Naive thymus-derived CD4-positive, alpha-beta T cell (primary cell): ENCODE data around the gene IL4I1. TPM values are rescaled to one million over a fixed set of nuclear protein-coding genes. Genes with fewer than 3 reads are reported as not detected.

ENCODE experiments used
- ATAC-seq: fragments of 150-1000 bp; cut with Tn5 transposase; 2 replicates; pipeline ENCODE4 v1.10.0; 2021; ENCODE audit warnings: mild to moderate bottlenecking, moderate library complexity
- CTCF ChIA-PET: fragments of 350-600 bp; sonication (Branson Sonifier 250); formaldehyde crosslinking; loops from one replicate; lab custom pipeline; 2021; ENCODE audit warnings: antibody characterized with exemption; lab: Charles Lee
- POLR2A ChIA-PET: fragments of 350-600 bp; sonication (Branson Sonifier 250); formaldehyde crosslinking; loops from one replicate; lab custom pipeline; 2021; ENCODE audit warnings: antibody characterized with exemption, inconsistent platforms; lab: Charles Lee
- DNase-seq, 9 donors: peaks; one replicate each; pipeline versions ENCODE4 v3.0.0 to v3.0.0-alpha.2; 2020 to 2022; ENCODE audit warnings: mixed read lengths in 1 of 9
- H3K27ac ChIP-seq: one replicate; pipeline ENCODE4 v1.7.0; 2013; ENCODE audit warnings: mild to moderate bottlenecking, low read depth, low read length, moderate library complexity
- H3K27me3 ChIP-seq, 2 donors: one replicate each; pipeline ENCODE4 v1.7.0; 2013; ENCODE audit warnings: low read length in 2 of 2, mild to moderate bottlenecking in 2 of 2, moderate library complexity in 2 of 2; ENCODE audit not compliant: control insufficient read depth in 2 of 2, insufficient read depth in 2 of 2
- H3K36me3 ChIP-seq, 3 experiments: 1 replicate in 2 of 3; 2 replicates in 1 of 3; pipeline ENCODE4 v1.7.0; 2013; ENCODE audit warnings: low read length in 3 of 3, mild to moderate bottlenecking in 3 of 3, moderate library complexity in 1 of 3; ENCODE audit not compliant: insufficient read depth in 3 of 3, control insufficient read depth in 2 of 3
- H3K4me1 ChIP-seq, 2 donors: one replicate each; pipeline ENCODE4 v1.7.0; 2013; ENCODE audit warnings: low read length in 2 of 2, mild to moderate bottlenecking in 2 of 2, moderate library complexity in 1 of 2; ENCODE audit not compliant: control insufficient read depth in 2 of 2, insufficient read depth in 2 of 2
- H3K4me3 ChIP-seq: 2 replicates; pipeline ENCODE4 v1.7.0; 2013; ENCODE audit warnings: mild to moderate bottlenecking, low read length
- H3K9me3 ChIP-seq, 3 experiments: 1 replicate in 2 of 3; 2 replicates in 1 of 3; pipeline ENCODE4 v1.7.0; 2013; ENCODE audit warnings: low read length in 3 of 3; ENCODE audit not compliant: control insufficient read depth in 2 of 3
- H3K27ac Mint-ChIP-seq, 9 donors: one replicate each; pipeline ENCODE4 v1.8.0; 2020 to 2022; ENCODE audit warnings: mixed read lengths in 9 of 9, mild to moderate bottlenecking in 8 of 9, moderate library complexity in 5 of 9, inconsistent platforms in 2 of 9
- H3K27me3 Mint-ChIP-seq, 5 donors: one replicate each; pipeline ENCODE4 v1.8.0; 2021 to 2022; ENCODE audit warnings: mixed read lengths in 5 of 5, mild to moderate bottlenecking in 1 of 5
- H3K36me3 Mint-ChIP-seq, 5 donors: one replicate each; pipeline ENCODE4 v1.8.0; 2020 to 2022; ENCODE audit warnings: mixed read lengths in 5 of 5, mild to moderate bottlenecking in 3 of 5, inconsistent platforms in 1 of 5
- H3K4me1 Mint-ChIP-seq, 7 donors: one replicate each; pipeline ENCODE4 v1.8.0; 2020 to 2022; ENCODE audit warnings: mixed read lengths in 7 of 7, mild to moderate bottlenecking in 3 of 7, inconsistent platforms in 1 of 7
- H3K4me3 Mint-ChIP-seq, 10 donors: one replicate each; pipeline ENCODE4 v1.8.0; 2020 to 2022; ENCODE audit warnings: mild to moderate bottlenecking in 10 of 10, mixed read lengths in 10 of 10, moderate library complexity in 6 of 10, inconsistent platforms in 2 of 10
- H3K9me3 Mint-ChIP-seq, 11 donors: one replicate each; pipeline ENCODE4 v1.8.0; 2020 to 2022; ENCODE audit warnings: mixed read lengths in 11 of 11, mild to moderate bottlenecking in 4 of 11, inconsistent platforms in 1 of 11, moderate library complexity in 1 of 11
- intact Hi-C, 2 donors: fragments of 100-400 bp; cut with micrococcal nuclease; formaldehyde crosslinking; loops; one replicate each; pipeline ENCODE4 v1.15.1; 2023
- polyA plus RNA-seq, 2 donors: library from polyadenylated mRNA; unstranded; fragments of 300-500 nt; fragmentation: Illumina TruSeq; gene quantifications; one replicate each; pipeline ENCODE4 v1.2.3, GENCODE V29; 2021
- total RNA-seq, 6 experiments: library from RNA in 5 of 6; stranded (reverse) in 5 of 6; gene quantifications; 1 replicate in 5 of 6; 2 replicates in 1 of 6; pipeline ENCODE4 v1.2.3 and lab custom pipeline; 2021 to 2026

IL4I1 gene
- total and polyA plus RNA-seq, 7 experiments from 2014 or later = 1.2 to 6.8 (median 1.9) TPM; not detected in 2

GRCh38 chr19:49908480-49909420 lies 12.1 kb upstream of the IL4I1 start:
- no peaks in the 10 kb centered on the region for H3K27me3 Mint-ChIP-seq
- no peaks in the 10 kb centered on the region for H3K9me3 Mint-ChIP-seq
- Histone ChIP-seq H3K27ac (no peak overlapping the region), H3K4me3 (no peak overlapping the region), H3K4me1 (no peaks in the 10 kb centered on the region), H3K36me3 (peaks cover 0 to 52% (median 0%) of the 10 kb centered on the region in 3 experiments), H3K27me3 (no peaks in the 10 kb centered on the region), H3K9me3 (no peaks in the 10 kb centered on the region)
- H3K27ac Mint-ChIP-seq = no peak overlapping the region
- CTCF ChIA-PET = interaction anchor here (0.5 kb wide), 1 partner anchor 1486 kb away, joined by 6 read pairs; no protein-coding TSS in a partner anchor
- H3K36me3 Mint-ChIP-seq = peaks cover 0 to 29% (median 10%) of the 10 kb centered on the region in 5 donors
- no peak overlapping the region for H3K4me3 Mint-ChIP-seq
- no peak for DNase-seq
- peaks cover 17 to 60% (median 25%) of the 10 kb centered on the region in 7 donors for H3K4me1 Mint-ChIP-seq
- ATAC-seq = no peak
- POLR2A ChIA-PET = interaction anchor here (0.8 kb wide), 1 partner anchor 21 kb away, joined by 3 read pairs; no protein-coding TSS in a partner anchor
- intact Hi-C loops = no loop called here

- POLR2A ChIA-PET = interaction anchor here (0.8 kb wide), 1 partner anchor 22 kb away, joined by 3 read pairs; no protein-coding TSS in a partner anchor
- Mint-ChIP-seq H3K27ac (no peak overlapping the region), H3K9me3 (no peaks in the 10 kb centered on the region), H3K27me3 (no peaks in the 10 kb centered on the region), H3K4me3 (no peak overlapping the region), H3K36me3 (peaks cover 0 to 22% (median 4%) of the 10 kb centered on the region in 5 donors), H3K4me1 (peaks cover 16 to 54% (median 18%) of the 10 kb centered on the region in 7 donors)
- peaks cover 0 to 43% (median 0%) of the 10 kb centered on the region in 3 experiments for H3K36me3 ChIP-seq
- intact Hi-C loops = no loop called here
- no peak overlapping the region for H3K27ac ChIP-seq
- H3K27me3 ChIP-seq = no peaks in the 10 kb centered on the region
- no peaks in the 10 kb centered on the region for H3K9me3 ChIP-seq
- CTCF ChIA-PET = interaction anchor here (0.5 kb wide), 1 partner anchor 1485 kb away, joined by 6 read pairs; no protein-coding TSS in a partner anchor
- ATAC-seq (no peak), DNase-seq (no peak)
- no peaks in the 10 kb centered on the region for H3K4me1 ChIP-seq
- H3K4me3 ChIP-seq = no peak overlapping the region
These were observed 11.2 kb upstream of the IL4I1 start for GRCh38 chr19:49907745-49908446.

- peaks cover 0 to 38% (median 0%) of the 10 kb centered on the region in 3 experiments for H3K36me3 ChIP-seq
- CTCF ChIA-PET = no interaction called here
- Mint-ChIP-seq H3K36me3 (peaks cover 0 to 22% (median 3%) of the 10 kb centered on the region in 5 donors), H3K9me3 (no peaks in the 10 kb centered on the region), H3K4me1 (peaks cover 11 to 48% (median 17%) of the 10 kb centered on the region in 7 donors), H3K4me3 (no peak overlapping the region), H3K27ac (peak overlapping the region in 4 of 9 donors; percentile 6 to 62 (median 18)), H3K27me3 (no peaks in the 10 kb centered on the region)
- H3K4me3 ChIP-seq = no peak overlapping the region
- DNase-seq (no peak), ATAC-seq (no peak)
- intact Hi-C loops = no loop called here
- H3K4me1 ChIP-seq = no peaks in the 10 kb centered on the region
- H3K27me3 ChIP-seq = no peaks in the 10 kb centered on the region
- H3K27ac ChIP-seq = no peak overlapping the region
- POLR2A ChIA-PET = no interaction called here
- H3K9me3 ChIP-seq = no peaks in the 10 kb centered on the region
These were observed 10.3 kb upstream of the IL4I1 start for GRCh38 chr19:49906879-49907564.

GRCh38 chr19:49904136-49904535 lies 7.4 kb upstream of the IL4I1 start:
- Histone ChIP-seq H3K27me3 (no peaks in the 10 kb centered on the region), H3K9me3 (no peaks in the 10 kb centered on the region), H3K4me3 (no peak overlapping the region), H3K4me1 (no peaks in the 10 kb centered on the region), H3K27ac (no peak overlapping the region), H3K36me3 (peaks cover 0 to 23% (median 0%) of the 10 kb centered on the region in 3 experiments)
- Mint-ChIP-seq H3K4me1 (peaks cover 0 to 35% (median 5%) of the 10 kb centered on the region in 7 donors), H3K27me3 (no peaks in the 10 kb centered on the region), H3K27ac (peak overlapping the region in 1 of 9 donors; percentile 55), H3K9me3 (no peaks in the 10 kb centered on the region), H3K4me3 (no peak overlapping the region), H3K36me3 (peaks cover 0 to 18% (median 3%) of the 10 kb centered on the region in 5 donors)
- POLR2A ChIA-PET = interaction anchor here (1.4 kb wide), 1 partner anchor 25 kb away, joined by 3 read pairs; the partner anchor contains the start of genes ATF5 and NUP62
- DNase-seq (no peak), ATAC-seq (no peak)
- CTCF ChIA-PET = no interaction called here
- intact Hi-C loops = no loop called here

GRCh38 chr19:49895566-49896297 lies 955 bp downstream of the IL4I1 start:
- no peaks in the 10 kb centered on the region for H3K36me3 ChIP-seq
- intact Hi-C loops = loop anchor here in 1 of 2 donors (2.0 kb wide), 1 partner anchor 15 kb away; no protein-coding TSS in a partner anchor
- no peak overlapping the region for H3K4me3 ChIP-seq
- no peak for ATAC-seq
- Mint-ChIP-seq H3K36me3 (peaks cover 0 to 2% (median 0%) of the 10 kb centered on the region in 5 donors), H3K4me3 (peak overlapping the region in 1 of 10 donors; percentile 34), H3K27me3 (no peaks in the 10 kb centered on the region), H3K27ac (peak overlapping the region in 3 of 9 donors; percentile 69 to 96 (median 79)), H3K4me1 (peaks cover 15 to 46% (median 23%) of the 10 kb centered on the region in 7 donors), H3K9me3 (no peaks in the 10 kb centered on the region)
- no peak overlapping the region for H3K27ac ChIP-seq
- H3K4me1 ChIP-seq = peaks cover 18 to 19% of the 10 kb centered on the region in 2 donors
- H3K27me3 ChIP-seq = no peaks in the 10 kb centered on the region
- ChIA-PET POLR2A (interaction anchor here (0.8 to 2.2 kb wide), 5 partner anchors 12 to 34 kb away, joined by 3 to 8 read pairs (median 5); partner anchors contain the start of genes AKT1S1, ATF5, NUP62 and TBC1D17), CTCF (no interaction called here)
- DNase-seq = no peak
- no peaks in the 10 kb centered on the region for H3K9me3 ChIP-seq
